Type B pancreatic cell (in vitro differentiated cells): ENCODE measurements around the gene RSPH9. TPM values are rescaled to one million over a fixed set of nuclear protein-coding genes. Genes with fewer than 3 reads are reported as not detected.
"Not testable (repeated sequence)": the region's sequence is repeated elsewhere in the genome, so short reads cannot be mapped to it uniquely, and the experiment has no call there.

Source experiments
- DNase-seq: peaks from one replicate; pipeline ENCODE4 v3.0.0; 2021; ENCODE audit warnings: mixed read lengths; ENCODE audit not compliant: unreplicated experiment; ENCODE audit errors: extremely low spot score
- H3K27ac Mint-ChIP-seq: 2 replicates; pipeline ENCODE4 v1.8.0; 2021; ENCODE audit warnings: mild to moderate bottlenecking, mixed read lengths
- H3K27me3 Mint-ChIP-seq: 2 replicates; pipeline ENCODE4 v1.8.0; 2021; ENCODE audit warnings: mixed read lengths
- H3K36me3 Mint-ChIP-seq: 2 replicates; pipeline ENCODE4 v1.8.0; 2021; ENCODE audit warnings: mixed read lengths
- H3K4me1 Mint-ChIP-seq: one replicate; pipeline ENCODE4 v1.8.0; 2021; ENCODE audit warnings: mixed read lengths; ENCODE audit not compliant: unreplicated experiment
- H3K4me3 Mint-ChIP-seq: 2 replicates; pipeline ENCODE4 v1.8.0; 2021; ENCODE audit warnings: mild to moderate bottlenecking, mixed read lengths
- H3K9me3 Mint-ChIP-seq: 2 replicates; pipeline ENCODE4 v1.8.0; 2021; ENCODE audit warnings: mixed read lengths
- total RNA-seq: library from RNA; stranded (reverse); gene quantifications from 2 replicates; pipeline ENCODE4 v1.2.1, GENCODE V29; 2021; ENCODE audit warnings: low replicate concordance
- TF ChIP-seq, protein P1 (sequence below): fragments of 200-600 bp; sonication (generic); conservative IDR thresholded peaks from 2 replicates; pipeline ENCODE4 v1.5.0; 2021; ENCODE audit warnings: antibody characterized with exemption, mild to moderate bottlenecking

The RSPH9 gene
- total RNA-seq, 1 donor from 2014 or later = 0.53 TPM

DNA sequence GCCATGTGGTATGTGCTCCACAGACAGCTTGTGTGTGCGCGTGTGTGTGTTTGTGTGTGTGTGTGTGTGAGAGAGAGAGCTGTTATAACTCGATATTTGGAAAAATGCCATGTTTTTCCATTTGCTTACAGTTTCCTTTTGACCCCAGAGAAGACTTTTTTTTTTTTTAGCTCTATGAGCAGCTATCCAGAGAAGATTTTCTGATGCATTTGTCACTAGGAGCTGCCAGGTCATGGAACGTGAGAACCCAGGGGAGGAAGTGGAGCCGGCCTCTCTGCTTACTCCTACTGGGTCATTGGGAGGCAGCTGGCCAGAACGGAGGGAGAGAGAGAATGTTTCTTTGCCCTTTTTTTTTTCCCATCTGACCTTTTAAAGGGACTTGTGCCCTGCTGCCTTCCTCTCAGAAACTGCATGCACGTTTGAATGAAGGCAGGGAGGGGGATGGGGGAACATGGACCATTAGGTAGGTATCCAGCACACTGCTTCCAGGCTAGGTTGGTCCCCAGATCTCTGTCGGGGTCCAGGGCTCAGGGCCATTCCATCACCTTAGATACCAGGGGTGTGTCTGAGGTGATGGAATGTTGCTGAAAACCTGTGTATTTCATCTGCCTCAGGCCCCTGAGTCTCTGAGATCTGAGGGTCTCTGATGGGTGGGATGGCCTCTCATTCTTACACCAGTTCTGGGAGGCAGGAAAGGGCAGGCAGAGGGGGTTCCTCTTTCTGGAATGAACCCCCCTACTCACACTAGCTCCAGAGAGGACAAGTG lies 53.9 kb downstream of the RSPH9 start:
- H3K36me3 Mint-ChIP-seq = no peaks in the 10 kb centered on the region
- no peaks in the 10 kb centered on the region for H3K27me3 Mint-ChIP-seq
- H3K4me3 Mint-ChIP-seq = peak overlapping the region; percentile 39
- DNase-seq = no peak
- TF ChIP-seq, protein P1, sequence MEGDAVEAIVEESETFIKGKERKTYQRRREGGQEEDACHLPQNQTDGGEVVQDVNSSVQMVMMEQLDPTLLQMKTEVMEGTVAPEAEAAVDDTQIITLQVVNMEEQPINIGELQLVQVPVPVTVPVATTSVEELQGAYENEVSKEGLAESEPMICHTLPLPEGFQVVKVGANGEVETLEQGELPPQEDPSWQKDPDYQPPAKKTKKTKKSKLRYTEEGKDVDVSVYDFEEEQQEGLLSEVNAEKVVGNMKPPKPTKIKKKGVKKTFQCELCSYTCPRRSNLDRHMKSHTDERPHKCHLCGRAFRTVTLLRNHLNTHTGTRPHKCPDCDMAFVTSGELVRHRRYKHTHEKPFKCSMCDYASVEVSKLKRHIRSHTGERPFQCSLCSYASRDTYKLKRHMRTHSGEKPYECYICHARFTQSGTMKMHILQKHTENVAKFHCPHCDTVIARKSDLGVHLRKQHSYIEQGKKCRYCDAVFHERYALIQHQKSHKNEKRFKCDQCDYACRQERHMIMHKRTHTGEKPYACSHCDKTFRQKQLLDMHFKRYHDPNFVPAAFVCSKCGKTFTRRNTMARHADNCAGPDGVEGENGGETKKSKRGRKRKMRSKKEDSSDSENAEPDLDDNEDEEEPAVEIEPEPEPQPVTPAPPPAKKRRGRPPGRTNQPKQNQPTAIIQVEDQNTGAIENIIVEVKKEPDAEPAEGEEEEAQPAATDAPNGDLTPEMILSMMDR = no peak
- peak overlapping the region; percentile 76 for H3K27ac Mint-ChIP-seq
- peaks cover 63% of the 10 kb centered on the region for H3K4me1 Mint-ChIP-seq
- H3K9me3 Mint-ChIP-seq = no peaks in the 10 kb centered on the region

DNA sequence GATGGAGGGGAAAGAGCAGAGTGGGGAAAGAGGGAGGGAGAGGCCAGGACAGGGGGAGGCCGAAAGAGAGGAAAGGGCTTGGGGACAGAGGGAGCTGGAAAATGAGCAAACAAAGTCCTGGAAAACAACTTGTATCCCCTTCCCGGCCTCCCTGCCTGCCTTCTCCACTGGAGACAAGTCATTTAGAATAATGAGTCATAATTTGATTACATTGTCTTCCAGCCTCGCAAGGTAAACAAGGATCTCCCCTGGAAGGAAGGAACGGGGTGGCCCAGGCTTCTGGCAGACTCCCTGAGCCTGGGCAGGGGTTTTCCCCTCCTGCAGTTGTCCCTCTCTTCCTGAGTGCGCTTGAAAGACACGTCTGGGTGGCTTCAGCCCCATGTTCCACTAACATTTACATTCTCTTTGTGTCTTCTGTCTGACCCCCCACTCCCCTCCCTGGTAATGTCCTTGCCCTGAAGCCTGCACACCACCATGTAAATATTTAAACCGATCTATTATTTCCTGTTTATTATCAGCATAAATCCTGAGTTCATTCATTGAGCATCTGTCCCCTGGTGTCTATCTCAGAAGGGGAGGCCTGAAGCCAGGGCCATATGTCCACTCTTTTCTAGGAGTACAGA lies 54.8 kb downstream of the RSPH9 start:
- peak overlapping the region; percentile 64 for H3K4me3 Mint-ChIP-seq
- no peak for DNase-seq
- no peaks in the 10 kb centered on the region for H3K9me3 Mint-ChIP-seq
- TF ChIP-seq, protein P1 = no peak
- H3K36me3 Mint-ChIP-seq = no peaks in the 10 kb centered on the region
- H3K27ac Mint-ChIP-seq = peak overlapping the region; percentile 76
- no peaks in the 10 kb centered on the region for H3K27me3 Mint-ChIP-seq
- peaks cover 66% of the 10 kb centered on the region for H3K4me1 Mint-ChIP-seq

DNA sequence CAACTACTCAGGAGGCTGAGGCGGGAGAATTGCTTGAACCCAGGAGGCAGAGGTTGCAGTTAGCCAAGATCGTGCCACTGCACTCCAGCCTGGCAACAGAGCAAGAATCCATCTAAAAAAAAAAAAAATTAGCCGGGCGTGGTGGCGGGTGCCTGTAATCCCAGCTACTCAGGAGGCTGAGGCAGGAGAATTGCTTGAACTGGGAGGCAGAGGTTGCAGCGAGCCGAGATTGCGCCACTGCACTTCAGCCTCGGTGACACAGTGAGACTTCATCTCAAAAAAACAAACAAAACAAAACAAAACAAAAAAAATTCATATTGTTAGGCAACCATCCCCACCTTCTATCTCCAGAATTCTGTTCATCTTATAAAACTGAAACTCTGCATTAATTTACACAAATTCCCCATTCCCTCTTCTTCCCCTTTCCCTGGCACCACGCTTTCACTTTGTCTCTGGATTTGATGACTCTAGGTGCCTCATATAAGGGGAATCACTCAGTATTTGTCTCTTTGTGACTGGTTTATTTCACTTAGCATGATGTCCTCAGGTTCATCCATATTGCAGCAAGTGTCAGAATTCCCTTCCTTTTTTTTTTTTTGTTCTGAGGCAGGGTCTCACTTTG lies 56.2 kb downstream of the RSPH9 start:
- H3K27ac Mint-ChIP-seq = peak overlapping the region; percentile 71

DNA sequence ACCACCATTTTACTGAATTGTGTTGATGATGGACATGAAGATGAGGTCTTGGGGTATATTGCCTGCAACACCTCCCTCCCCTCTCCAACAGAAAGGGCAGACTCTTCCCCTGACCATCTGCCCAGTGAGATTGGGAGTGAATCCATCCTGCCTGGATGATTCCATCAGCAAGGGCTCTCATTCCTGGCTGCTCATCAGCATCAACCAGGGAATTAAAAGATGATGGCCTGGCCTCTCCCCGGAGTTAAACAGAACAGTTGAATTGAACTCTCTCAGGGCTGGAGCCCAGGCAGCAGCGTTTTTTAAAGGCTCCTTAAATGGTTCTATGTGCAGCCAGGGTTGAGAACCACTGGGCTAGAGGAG lies 57.3 kb downstream of the RSPH9 start:
- TF ChIP-seq, protein P1 = no peak
- peak overlapping the region; percentile 90 for H3K27ac Mint-ChIP-seq
- DNase-seq = no peak
- peak overlapping the region; percentile 56 for H3K4me3 Mint-ChIP-seq
- H3K9me3 Mint-ChIP-seq = no peaks in the 10 kb centered on the region
- no peaks in the 10 kb centered on the region for H3K36me3 Mint-ChIP-seq
- peaks cover 75% of the 10 kb centered on the region for H3K4me1 Mint-ChIP-seq
- no peaks in the 10 kb centered on the region for H3K27me3 Mint-ChIP-seq

More for the DNA sequence above, 56.2 kb downstream of the RSPH9 start:
- not testable (repeated sequence) for H3K36me3 Mint-ChIP-seq, H3K4me3 Mint-ChIP-seq, DNase-seq, H3K27me3 Mint-ChIP-seq, H3K9me3 Mint-ChIP-seq
- H3K4me1 Mint-ChIP-seq = peaks cover 65% of the 10 kb centered on the region

DNA sequence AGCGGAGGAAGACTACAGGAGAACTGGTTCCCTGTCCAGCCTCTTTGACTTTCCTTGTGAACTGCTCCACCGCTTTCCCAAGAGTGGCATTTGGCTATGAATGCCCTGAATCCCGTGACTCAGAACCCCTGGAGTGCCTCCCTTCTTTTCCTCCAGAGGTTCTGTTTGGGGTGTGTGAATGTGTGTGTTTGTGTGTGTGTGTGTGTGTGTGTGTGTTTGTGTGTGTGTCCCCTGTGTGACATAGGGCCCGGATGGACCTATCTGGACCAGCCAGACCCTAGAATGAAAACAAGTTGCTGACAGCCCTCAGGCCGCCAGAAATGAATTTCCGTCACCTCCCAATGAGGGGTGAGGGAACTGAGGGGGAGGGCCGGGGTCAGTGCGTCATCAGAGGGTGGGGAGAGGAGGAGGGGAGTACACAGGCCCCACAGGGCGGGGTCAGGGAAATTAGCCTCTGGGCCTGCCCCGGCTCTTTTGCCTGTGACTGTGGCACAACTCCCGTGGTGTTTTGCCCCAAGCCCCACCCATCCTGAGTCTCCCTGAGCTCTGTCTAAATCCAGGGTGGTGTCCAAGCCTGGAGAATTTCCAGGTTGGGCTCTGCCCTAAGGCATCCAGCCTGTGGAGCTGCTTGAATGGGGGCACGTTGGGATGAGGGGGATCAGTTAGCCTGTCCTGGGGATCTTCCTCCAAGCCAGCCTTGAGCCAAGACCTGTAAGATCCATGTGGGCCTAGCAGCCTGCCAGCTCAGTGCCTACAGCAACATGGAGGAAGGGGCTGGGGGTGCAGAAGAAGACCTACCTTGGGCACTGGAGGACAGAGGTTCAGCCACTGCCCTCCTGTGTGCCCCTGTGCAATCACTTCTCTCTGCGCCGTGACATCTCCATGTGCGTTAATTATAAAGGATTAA lies 58.0 kb downstream of the RSPH9 start:
- Mint-ChIP-seq H3K9me3 (no peaks in the 10 kb centered on the region), H3K4me3 (peak overlapping the region; percentile 56), H3K4me1 (peaks cover 75% of the 10 kb centered on the region), H3K27ac (peak overlapping the region; percentile 90), H3K36me3 (no peaks in the 10 kb centered on the region), H3K27me3 (no peaks in the 10 kb centered on the region)
- TF ChIP-seq, protein P1 = no peak
- DNase-seq = peak; percentile 79
